RPMI8226 (cell line): ENCODE measurements around the gene CHD3.
A peak's percentile ranks its signal among the peaks of the same experiment; 100 is the strongest.

ENCODE experiments used
- DNase-seq: peaks from one replicate; pipeline ENCODE4 v3.0.0-alpha.2; 2015

CHD3 gene

GRCh38 chr17:7903154-7904103, 14.8 kb downstream of the CHD3 start:
- DNase-seq, result no peak

- DNase-seq, result no peak
These were observed 20.5 kb downstream of the CHD3 start for GRCh38 chr17:7909089-7909488.

GRCh38 chr17:7910281-7910680, 21.7 kb downstream of the CHD3 start:
- no peak for DNase-seq

- DNase-seq, result no peak
These were observed 22.1 kb downstream of the CHD3 start for GRCh38 chr17:7910711-7911110.

GRCh38 chr17:7911116-7911515, 22.5 kb downstream of the CHD3 start:
- no peak for DNase-seq

GRCh38 chr17:7912927-7913524, 24.4 kb downstream of the CHD3 start:
- DNase-seq, result peak; percentile 71

- no peak for DNase-seq
These were observed 26.6 kb downstream of the CHD3 start for GRCh38 chr17:7915179-7915610.

- peak; percentile 96 for DNase-seq
These were observed 27.2 kb downstream of the CHD3 start, which contains the start of gene RNF227 for GRCh38 chr17:7915611-7916384. Gene RNF227, minus strand, starts transcription at chr17:7916289. Its CDS starts 94 bp downstream, at chr17:7916195.

GRCh38 chr17:7916385-7916682, 27.7 kb downstream of the CHD3 start:
- no peak for DNase-seq

GRCh38 chr17:7916808-7917207, 28.2 kb downstream of the CHD3 start:
- no peak for DNase-seq

- no peak for DNase-seq
These were observed 33.8 kb downstream of the CHD3 start for GRCh38 chr17:7922269-7922844.

- DNase-seq, result no peak
These were observed 34.4 kb downstream of the CHD3 start for GRCh38 chr17:7922845-7923628.

- no peak for DNase-seq
These were observed 39.0 kb downstream of the CHD3 start for GRCh38 chr17:7927596-7927995.

GRCh38 chr17:7929158-7930023, 40.8 kb downstream of the CHD3 start, which contains the start of gene KCNAB3:
Gene KCNAB3, minus strand, starts transcription at chr17:7929856. Its CDS starts 421 bp downstream, at chr17:7929435.
- DNase-seq, result peak; percentile 56

- DNase-seq, result no peak
These were observed 42.4 kb downstream of the CHD3 start for GRCh38 chr17:7930841-7931631.

GRCh38 chr17:7931709-7932482, 43.3 kb downstream of the CHD3 start, which contains the start of the genes CNTROB and TRAPPC1:
Gene CNTROB, plus strand, starts transcription at chr17:7932206. Its CDS starts 874 bp downstream, at chr17:7933080.
Gene TRAPPC1, minus strand, starts transcription at chr17:7931946. Its CDS starts 117 bp downstream, at chr17:7931829.
- peak; percentile 97 for DNase-seq

GRCh38 chr17:7932483-7932891, 43.9 kb downstream of the CHD3 start:
- peak; percentile 11 for DNase-seq

GRCh38 chr17:7932949-7933348, 44.4 kb downstream of the CHD3 start:
- DNase-seq, result peak; percentile 61

- no peak for DNase-seq
These were observed 47.3 kb downstream of the CHD3 start for GRCh38 chr17:7935859-7936258.
